Measurements from ENCODE around the gene TBC1D4. TPM values are rescaled to one million over a fixed set of nuclear protein-coding genes. Genes with fewer than 3 reads are reported as not detected.

Gene TBC1D4
- total and polyA plus RNA-seq, 2 experiments from 2014 or later: 18.7 to 38.2 TPM

- Histone ChIP-seq H3K27me3 (ENCODE audit: insufficient read depth) (no peaks in the 10 kb centered on the region), H3K79me2 (replicated peaks; ENCODE audit: insufficient read depth) (no peaks in the 10 kb centered on the region), H4K20me1 (replicated peaks; ENCODE audit: insufficient read depth) (no peaks in the 10 kb centered on the region), H3K9me2 (ENCODE audit: insufficient read depth) (no peaks in the 10 kb centered on the region), H3K4me2 (no peak overlapping the region), H3K4me1 (ENCODE audit: insufficient read depth) (no peaks in the 10 kb centered on the region), H3F3A (replicated peaks; ENCODE audit: low read depth) (no peaks in the 10 kb centered on the region), H2AFZ (no peak overlapping the region), H3K36me3 (ENCODE audit: insufficient read depth) (no peaks in the 10 kb centered on the region), H3K4me3 (no peak overlapping the region), H3K27ac (ENCODE audit: low read depth) (no peak overlapping the region)
- H3K27me3 Mint-ChIP-seq (ENCODE audit: insufficient read depth, low read depth, poor library complexity): peaks cover 2% of the 10 kb centered on the region
- H3K36me3 Mint-ChIP-seq (ENCODE audit: low read depth): no peaks in the 10 kb centered on the region; the same call in 2 of the 3 replicates
- peaks cover 15% of the 10 kb centered on the region for H3K4me1 Mint-ChIP-seq
- ATAC-seq (no peak; the same call in 2 of the 3 replicates), DNase-seq (ENCODE audit: low spot score) (no peak)
- no peak for TF ChIP-seq ZNF114 (CRISPR knock-in tag; IDR thresholded peaks at IDR 0.05)
- no peak for TF ChIP-seq STAT1 (IDR thresholded peaks at IDR 0.05; ENCODE audit: unreplicated experiment)
- no peak for TF ChIP-seq NANOG (IDR thresholded peaks at IDR 0.05; ENCODE audit: borderline replicate concordance)
- no peak for TF ChIP-seq ETS1 (IDR thresholded peaks at IDR 0.05)
- TF ChIP-seq CREB1 (CRISPR knock-in tag; IDR thresholded peaks at IDR 0.05; ENCODE audit: low read depth): no peak
- no peak for TF ChIP-seq EZH2 (IDR thresholded peaks at IDR 0.05; ENCODE audit: low read depth, unreplicated experiment)
- TF ChIP-seq EZH2phosphoT487 (IDR thresholded peaks at IDR 0.05; ENCODE audit: unreplicated experiment): no peak
- no peak for TF ChIP-seq JUNB (IDR thresholded peaks at IDR 0.05; ENCODE audit: unreplicated experiment)
- no peak overlapping the region for H3K27ac Mint-ChIP-seq
- no peaks in the 10 kb centered on the region for H3K9me3 Mint-ChIP-seq
- no peak overlapping the region for H3K4me3 Mint-ChIP-seq
These were observed 39.2 kb downstream of the TBC1D4 start for GRCh38 chr13:75442736-75443234.

GRCh38 chr13:75440100-75440499 lies 41.9 kb downstream of the TBC1D4 start:
- no peak for ATAC-seq

More at GRCh38 chr13:75440100-75440499, 41.9 kb downstream of the TBC1D4 start:
- Histone ChIP-seq H3K27ac (ENCODE audit: low read depth) (no peak overlapping the region), H3K4me2 (no peak overlapping the region), H3K4me1 (ENCODE audit: insufficient read depth) (no peaks in the 10 kb centered on the region), H3K4me3 (no peak overlapping the region), H2AFZ (no peak overlapping the region), H3K36me3 (ENCODE audit: insufficient read depth) (no peaks in the 10 kb centered on the region), H3F3A (replicated peaks; ENCODE audit: low read depth) (no peaks in the 10 kb centered on the region), H3K27me3 (ENCODE audit: insufficient read depth) (no peaks in the 10 kb centered on the region), H3K9me2 (ENCODE audit: insufficient read depth) (no peaks in the 10 kb centered on the region), H4K20me1 (replicated peaks; ENCODE audit: insufficient read depth) (no peaks in the 10 kb centered on the region), H3K79me2 (replicated peaks; ENCODE audit: insufficient read depth) (0 out of 2 replicates have a peak, but pooled peaks cover 9% of the 10 kb centered on the region)
- no peaks in the 10 kb centered on the region; the same call in 2 of the 3 replicates for H3K36me3 Mint-ChIP-seq (ENCODE audit: low read depth)
- peaks cover 16% of the 10 kb centered on the region for H3K4me1 Mint-ChIP-seq
- H3K27me3 Mint-ChIP-seq (ENCODE audit: insufficient read depth, low read depth, poor library complexity): peaks cover 2% of the 10 kb centered on the region
- TF ChIP-seq ZNF114 (CRISPR knock-in tag; IDR thresholded peaks at IDR 0.05) (no peak), ETS1 (IDR thresholded peaks at IDR 0.05) (no peak)
- DNase-seq (ENCODE audit: low spot score): no peak
- no peaks in the 10 kb centered on the region for H3K9me3 Mint-ChIP-seq
- H3K27ac Mint-ChIP-seq: no peak overlapping the region
- H3K4me3 Mint-ChIP-seq: no peak overlapping the region
